Activated CD4-positive, alpha-beta T cell treated with anti-CD3 and anti-CD28 coated beads for 1 hour (primary cell): Measurements from ENCODE around the gene ALDOC.
"Not testable (repeated sequence)": the region's sequence is repeated elsewhere in the genome, so short reads cannot be mapped to it uniquely, and the experiment has no call there.

Source experiments
- DNase-seq: peaks from one replicate; pipeline ENCODE4 v3.0.0-alpha.2; 2020

Gene ALDOC

GRCh38 chr17:28576758-28577465 is at the start of gene ALDOC:
Gene ALDOC, minus strand, starts transcription at chr17:28576895. Its CDS starts 1,363 bp downstream, at chr17:28575532.
- DNase-seq = peak; percentile 94

GRCh38 chr17:28624148-28624547 is 47.5 kb upstream of the ALDOC start:
- no peak for DNase-seq

GRCh38 chr17:28623696-28624095 is 47.0 kb upstream of the ALDOC start:
- no peak for DNase-seq

GRCh38 chr17:28622186-28622585 is 45.5 kb upstream of the ALDOC start:
- DNase-seq = no peak

GRCh38 chr17:28620010-28620409 is 43.3 kb upstream of the ALDOC start:
- no peak for DNase-seq

GRCh38 chr17:28618464-28618863 is 41.8 kb upstream of the ALDOC start:
- no peak for DNase-seq

GRCh38 chr17:28616281-28616680 is 39.6 kb upstream of the ALDOC start:
- no peak for DNase-seq

GRCh38 chr17:28615260-28615940 is 38.7 kb upstream of the ALDOC start:
- no peak for DNase-seq

GRCh38 chr17:28613931-28614381 is 37.3 kb upstream of the ALDOC start, which contains the start of gene RSKR:
Gene RSKR, minus strand, starts transcription at chr17:28614185. Its CDS starts 24 bp downstream, at chr17:28614161.
- DNase-seq = no peak

- no peak for DNase-seq
These were observed 36.5 kb upstream of the ALDOC start for GRCh38 chr17:28612936-28613872.

GRCh38 chr17:28612531-28612930 is 35.8 kb upstream of the ALDOC start:
- no peak for DNase-seq

- no peak for DNase-seq
These were observed 33.7 kb upstream of the ALDOC start for GRCh38 chr17:28610376-28610775.

- not testable (repeated sequence) for DNase-seq
These were observed 27.3 kb upstream of the ALDOC start for GRCh38 chr17:28604031-28604430.

GRCh38 chr17:28599311-28600184 is 22.9 kb upstream of the ALDOC start:
- DNase-seq = peak; percentile 54

- DNase-seq = peak; percentile 93
These were observed 22.2 kb upstream of the ALDOC start, which contains the start of gene SPAG5 for GRCh38 chr17:28598799-28599310. Gene SPAG5, minus strand, starts transcription at chr17:28599025. Its CDS starts 79 bp downstream, at chr17:28598946.

- no peak for DNase-seq
These were observed 21.7 kb upstream of the ALDOC start for GRCh38 chr17:28598389-28598788.

- DNase-seq = no peak
These were observed 21.1 kb upstream of the ALDOC start for GRCh38 chr17:28597606-28598383.

- no peak for DNase-seq
These were observed 15.6 kb upstream of the ALDOC start for GRCh38 chr17:28592260-28592659.

GRCh38 chr17:28585851-28586250 is 9.2 kb upstream of the ALDOC start:
- DNase-seq = no peak

GRCh38 chr17:28584434-28584833 is 7.7 kb upstream of the ALDOC start:
- DNase-seq = no peak

GRCh38 chr17:28582513-28582912 is 5.8 kb upstream of the ALDOC start:
- DNase-seq = no peak
